OCI-LY3 (cell line): ENCODE results near the gene NGFR.
"Not testable (repeated sequence)": the region's sequence is repeated elsewhere in the genome, so short reads cannot be mapped to it uniquely, and the experiment has no call there.

Experiments used
- H2AFZ ChIP-seq: fragments of 200-600, 300-600 bp; shearing (Covaris generic); 2 replicates; pipeline ENCODE4 v1.6.0; 2014; ENCODE audit warnings: antibody characterized with exemption, low read depth, low read length
- H3K27ac ChIP-seq: fragments of 200-600, 300-600 bp; sonication (generic); 2 replicates; pipeline ENCODE4 v1.5.1; 2014; ENCODE audit warnings: mild to moderate bottlenecking, low read length, moderate library complexity, mixed read lengths
- H3K27me3 ChIP-seq: fragments of 200-600, 300-600 bp; sonication (generic); 2 replicates; pipeline ENCODE4 v1.6.1; 2014; ENCODE audit warnings: low read depth, low read length, mixed read lengths
- H3K36me3 ChIP-seq: fragments of 200-600, 300-600 bp; sonication (generic); replicated peaks from 2 replicates; pipeline ENCODE3; 2014; ENCODE audit warnings: low read depth, low read length, mixed read lengths
- H3K4me1 ChIP-seq: fragments of 300-600, 200-600 bp; sonication (generic); 2 replicates; pipeline ENCODE4 v1.6.1; 2014; ENCODE audit warnings: low read length, mixed read lengths
- H3K4me2 ChIP-seq: fragments of 200-600, 300-600 bp; sonication (generic); 2 replicates; pipeline ENCODE4 v1.6.1; 2014; ENCODE audit warnings: low read length, mixed read lengths
- H3K4me3 ChIP-seq: fragments of 300-600, 200-600 bp; sonication (generic); 2 replicates; pipeline ENCODE4 v1.5.1; 2014; ENCODE audit warnings: antibody characterized with exemption, mild to moderate bottlenecking, low read length, moderate library complexity
- H3K79me2 ChIP-seq: fragments of 300-600, 200-600 bp; shearing (Covaris generic); 2 replicates; pipeline ENCODE4 v1.6.1; 2014; ENCODE audit warnings: mild to moderate bottlenecking, low read length, mixed read lengths
- H3K9ac ChIP-seq: fragments of 300-600, 200-600 bp; shearing (Covaris generic); 2 replicates; pipeline ENCODE4 v1.6.0; 2014; ENCODE audit warnings: mild to moderate bottlenecking, low read length, moderate library complexity
- H3K9me3 ChIP-seq: fragments of 200-600, 300-600 bp; shearing (Covaris generic); 2 replicates; pipeline ENCODE4 v1.6.1; 2014; ENCODE audit warnings: low read length, mixed read lengths; ENCODE audit not compliant: insufficient read depth
- H4K20me1 ChIP-seq: fragments of 200-600, 300-600 bp; sonication (generic); 2 replicates; pipeline ENCODE4 v1.6.1; 2016; ENCODE audit warnings: low read length, mixed read lengths; ENCODE audit not compliant: insufficient read depth
- EZH2phosphoT487 ChIP-seq: fragments of 200-600 bp; shearing (Covaris generic); IDR thresholded peaks from 2 replicates; pipeline ENCODE4 v1.6.1; 2018; ENCODE audit warnings: antibody characterized with exemption, mixed run types, low read depth
- TF ChIP-seq, protein P1 (sequence below): fragments of 200-600, 300-600 bp; sonication (generic); IDR thresholded peaks from 2 replicates; pipeline ENCODE4 v1.5.1; 2014; ENCODE audit warnings: antibody characterized with exemption, low read length, low read depth

Gene NGFR

DNA sequence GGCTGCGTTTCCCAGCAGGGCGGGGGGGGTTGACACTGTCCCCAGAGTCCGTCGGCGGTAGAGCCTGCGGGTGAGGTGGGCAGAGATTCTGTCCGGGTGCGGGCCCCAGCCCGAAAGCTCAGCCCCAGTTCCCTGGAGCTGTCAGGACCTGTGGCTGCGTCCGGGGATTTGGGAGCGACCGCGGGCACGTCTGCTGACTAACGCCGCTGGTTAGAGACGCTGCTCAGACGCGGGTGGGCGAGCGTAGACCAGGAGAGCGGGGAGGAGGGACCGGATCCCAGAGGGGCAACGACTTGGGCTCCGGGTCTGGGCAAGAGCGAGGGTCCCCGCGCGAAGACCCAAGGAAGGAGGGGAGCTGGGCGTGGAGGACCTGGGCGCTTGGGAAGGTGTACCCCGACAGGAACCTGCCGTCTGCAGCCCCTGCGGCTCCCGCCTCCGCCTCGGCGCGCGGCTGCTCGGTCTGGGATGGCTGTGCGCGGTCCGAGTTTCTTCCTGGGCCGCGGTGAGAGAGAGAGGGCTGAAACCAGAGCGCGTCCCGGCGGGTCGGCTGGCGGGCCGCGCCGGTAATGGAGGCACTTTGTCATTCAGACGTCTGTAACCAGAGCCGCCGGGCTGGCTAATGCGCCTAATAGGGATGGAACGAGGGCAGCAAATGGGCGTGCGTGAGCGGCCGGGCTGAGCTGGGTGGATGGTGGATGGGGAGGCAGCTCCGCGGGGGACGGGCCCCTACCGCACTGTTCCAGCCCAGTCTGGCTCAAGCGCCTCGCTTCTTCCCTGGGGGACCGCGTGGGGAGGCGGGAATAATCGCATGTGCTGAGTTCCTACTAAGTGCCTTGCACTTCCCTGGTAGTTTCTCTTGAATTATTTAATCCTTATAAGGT, 2.3 kb downstream of the NGFR start:
- no peaks in the 10 kb centered on the region for H3K36me3 ChIP-seq
- no peak overlapping the region for H2AFZ ChIP-seq
- H3K79me2 ChIP-seq, result no peaks in the 10 kb centered on the region
- no peak for TF ChIP-seq EZH2phosphoT487
- TF ChIP-seq, protein P1, sequence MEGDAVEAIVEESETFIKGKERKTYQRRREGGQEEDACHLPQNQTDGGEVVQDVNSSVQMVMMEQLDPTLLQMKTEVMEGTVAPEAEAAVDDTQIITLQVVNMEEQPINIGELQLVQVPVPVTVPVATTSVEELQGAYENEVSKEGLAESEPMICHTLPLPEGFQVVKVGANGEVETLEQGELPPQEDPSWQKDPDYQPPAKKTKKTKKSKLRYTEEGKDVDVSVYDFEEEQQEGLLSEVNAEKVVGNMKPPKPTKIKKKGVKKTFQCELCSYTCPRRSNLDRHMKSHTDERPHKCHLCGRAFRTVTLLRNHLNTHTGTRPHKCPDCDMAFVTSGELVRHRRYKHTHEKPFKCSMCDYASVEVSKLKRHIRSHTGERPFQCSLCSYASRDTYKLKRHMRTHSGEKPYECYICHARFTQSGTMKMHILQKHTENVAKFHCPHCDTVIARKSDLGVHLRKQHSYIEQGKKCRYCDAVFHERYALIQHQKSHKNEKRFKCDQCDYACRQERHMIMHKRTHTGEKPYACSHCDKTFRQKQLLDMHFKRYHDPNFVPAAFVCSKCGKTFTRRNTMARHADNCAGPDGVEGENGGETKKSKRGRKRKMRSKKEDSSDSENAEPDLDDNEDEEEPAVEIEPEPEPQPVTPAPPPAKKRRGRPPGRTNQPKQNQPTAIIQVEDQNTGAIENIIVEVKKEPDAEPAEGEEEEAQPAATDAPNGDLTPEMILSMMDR, result no peak
- no peaks in the 10 kb centered on the region for H3K9me3 ChIP-seq
- H3K27ac ChIP-seq, result no peak overlapping the region
- no peak overlapping the region for H3K4me3 ChIP-seq
- peaks cover 12% of the 10 kb centered on the region for H3K27me3 ChIP-seq
- H3K4me2 ChIP-seq, result no peak overlapping the region
- H3K9ac ChIP-seq, result no peak overlapping the region
- H4K20me1 ChIP-seq, result no peaks in the 10 kb centered on the region
- peaks cover 5% of the 10 kb centered on the region; the same call in 1 of the 2 replicates for H3K4me1 ChIP-seq

GRCh38 chr17:49498029-49498615, 3.0 kb downstream of the NGFR start:
- Histone ChIP-seq H3K27me3 (peaks cover 12% of the 10 kb centered on the region), H4K20me1 (no peaks in the 10 kb centered on the region), H3K79me2 (no peaks in the 10 kb centered on the region), H2AFZ (no peak overlapping the region), H3K9ac (no peak overlapping the region), H3K4me1 (peaks cover 5% of the 10 kb centered on the region; the same call in 1 of the 2 replicates), H3K27ac (no peak overlapping the region), H3K4me3 (no peak overlapping the region), H3K4me2 (no peak overlapping the region), H3K9me3 (no peaks in the 10 kb centered on the region), H3K36me3 (no peaks in the 10 kb centered on the region)
- TF ChIP-seq, protein P1, result no peak
- TF ChIP-seq EZH2phosphoT487, result no peak

GRCh38 chr17:49501496-49501895, 6.4 kb downstream of the NGFR start:
- no peak overlapping the region for H3K4me3 ChIP-seq
- H3K9me3 ChIP-seq, result no peaks in the 10 kb centered on the region
- no peak overlapping the region for H3K27ac ChIP-seq
- H3K36me3 ChIP-seq, result no peaks in the 10 kb centered on the region
- peaks cover 16% of the 10 kb centered on the region for H3K27me3 ChIP-seq
- no peak overlapping the region for H2AFZ ChIP-seq
- no peak overlapping the region for H3K9ac ChIP-seq
- H3K79me2 ChIP-seq, result no peaks in the 10 kb centered on the region
- no peak overlapping the region for H3K4me2 ChIP-seq
- no peaks in the 10 kb centered on the region for H4K20me1 ChIP-seq
- no peak for TF ChIP-seq EZH2phosphoT487
- TF ChIP-seq, protein P1, result no peak
- H3K4me1 ChIP-seq, result no peaks in the 10 kb centered on the region

GRCh38 chr17:49502254-49502653, 7.2 kb downstream of the NGFR start:
- no peaks in the 10 kb centered on the region for H3K79me2 ChIP-seq
- H2AFZ ChIP-seq, result no peak overlapping the region
- no peaks in the 10 kb centered on the region for H3K9me3 ChIP-seq
- TF ChIP-seq, protein P1, result no peak
- TF ChIP-seq EZH2phosphoT487, result no peak
- no peak overlapping the region for H3K4me2 ChIP-seq
- no peak overlapping the region for H3K4me3 ChIP-seq
- H3K4me1 ChIP-seq, result no peaks in the 10 kb centered on the region
- peaks cover 16% of the 10 kb centered on the region for H3K27me3 ChIP-seq
- H3K9ac ChIP-seq, result no peak overlapping the region
- no peaks in the 10 kb centered on the region for H3K36me3 ChIP-seq
- no peaks in the 10 kb centered on the region for H4K20me1 ChIP-seq
- no peak overlapping the region for H3K27ac ChIP-seq

- H3K4me3 ChIP-seq, H3K9ac ChIP-seq, H3K4me2 ChIP-seq, H2AFZ ChIP-seq, H4K20me1 ChIP-seq, H3K9me3 ChIP-seq, H3K36me3 ChIP-seq, H3K27ac ChIP-seq, H3K4me1 ChIP-seq, H3K79me2 ChIP-seq: not testable (repeated sequence)
- peaks cover 18% of the 10 kb centered on the region for H3K27me3 ChIP-seq
These were observed 7.6 kb downstream of the NGFR start for GRCh38 chr17:49502680-49503079.
